Neural cell (in vitro differentiated cells): ENCODE measurements around the gene NUCB1. TPM values are rescaled to one million over a fixed set of nuclear protein-coding genes. Genes with fewer than 3 reads are reported as not detected.
A peak's percentile ranks its signal among the peaks of the same experiment; 100 is the strongest.

Experiments
- H2AFZ ChIP-seq: fragments of 200-600, 300-800 bp; sonication (generic), shearing (Covaris generic); 2 replicates; pipeline ENCODE4 v1.6.0; 2014; ENCODE audit warnings: low read depth, mild to moderate bottlenecking, antibody characterized with exemption, low read length, moderate library complexity
- H3F3A ChIP-seq: fragments of 200-600 bp; shearing (Covaris generic); 2 replicates; pipeline ENCODE4 v1.6.1; 2016; ENCODE audit warnings: mild to moderate bottlenecking, moderate library complexity, mixed read lengths, antibody characterized with exemption, low read length; ENCODE audit not compliant: insufficient read depth, poor library complexity, severe bottlenecking
- H3K27ac ChIP-seq: fragments of 200-600, 300-800 bp; sonication (generic), shearing (Covaris generic); 2 replicates; pipeline ENCODE4 v1.5.1; 2014; ENCODE audit warnings: mild to moderate bottlenecking, low read length, moderate library complexity
- H3K27me3 ChIP-seq: fragments of 300-800, 200-600 bp; sonication (generic), shearing (Covaris generic); 2 replicates; pipeline ENCODE4 v1.6.0; 2014; ENCODE audit warnings: mild to moderate bottlenecking, low read depth, low read length, moderate library complexity; ENCODE audit not compliant: insufficient read depth
- H3K36me3 ChIP-seq: fragments of 300-800, 200-600 bp; sonication (generic), shearing (Covaris generic); 2 replicates; pipeline ENCODE4 v1.5.1; 2014; ENCODE audit warnings: mild to moderate bottlenecking, antibody characterized with exemption, low read length, moderate library complexity; ENCODE audit not compliant: insufficient read depth
- H3K4me2 ChIP-seq: fragments of 300-800, 200-600 bp; sonication (generic), shearing (Covaris generic); 2 replicates; pipeline ENCODE4 v1.6.0; 2014; ENCODE audit warnings: mild to moderate bottlenecking, low read length
- H3K4me3 ChIP-seq: fragments of 300-800, 200-600 bp; sonication (generic), shearing (Covaris generic); 2 replicates; pipeline ENCODE4 v1.5.1; 2014; ENCODE audit warnings: mild to moderate bottlenecking, low read length, moderate library complexity
- H3K79me2 ChIP-seq: fragments of 200-600 bp; shearing (Covaris generic); replicated peaks from 2 replicates; pipeline ENCODE4 v1.6.0; 2014; ENCODE audit warnings: mild to moderate bottlenecking, low read length, moderate library complexity; ENCODE audit not compliant: insufficient read depth
- H3K9ac ChIP-seq: fragments of 300-800, 200-600 bp; sonication (generic), shearing (Covaris generic); 2 replicates; pipeline ENCODE4 v1.6.1; 2016; ENCODE audit warnings: mild to moderate bottlenecking, low read length, mixed read lengths
- H3K9me2 ChIP-seq: fragments of 200-600 bp; shearing (Covaris generic); 2 replicates; pipeline ENCODE4 v1.6.1; 2016; ENCODE audit warnings: mild to moderate bottlenecking, low read length, mixed read lengths; ENCODE audit not compliant: insufficient read depth
- H3K9me3 ChIP-seq: fragments of 200-600, 300-800 bp; sonication (generic), shearing (Covaris generic); 2 replicates; pipeline ENCODE4 v1.6.1; 2016; ENCODE audit warnings: mild to moderate bottlenecking, mixed run types, low read length, moderate library complexity, mixed read lengths
- H4K20me1 ChIP-seq: fragments of 200-600 bp; shearing (Covaris generic); 2 replicates; pipeline ENCODE4 v1.6.1; 2016; ENCODE audit warnings: mild to moderate bottlenecking, mixed run types; ENCODE audit not compliant: insufficient read depth
- CTCF ChIP-seq: fragments of 450-650 bp; IDR thresholded peaks from 2 replicates; pipeline ENCODE4 v1.5.1; 2014; ENCODE audit warnings: antibody characterized with exemption, mild to moderate bottlenecking, moderate library complexity; ENCODE audit not compliant: poor library complexity, severe bottlenecking
- EP300 ChIP-seq: fragments of 450-650 bp; conservative IDR thresholded peaks from 2 replicates; pipeline ENCODE4 v1.6.1; 2014; ENCODE audit warnings: antibody characterized with exemption, mild to moderate bottlenecking, moderate library complexity; ENCODE audit not compliant: poor library complexity, severe bottlenecking
- EZH2 ChIP-seq: fragments of 200-600, 300-800 bp; shearing (Covaris generic), sonication (generic); IDR thresholded peaks from 2 replicates; pipeline ENCODE4 v1.6.1; 2014; ENCODE audit warnings: antibody characterized with exemption, low read length, borderline replicate concordance, mild to moderate bottlenecking; ENCODE audit not compliant: insufficient read depth, poor library complexity, severe bottlenecking
- MXI1 ChIP-seq: fragments of 450-650 bp; conservative IDR thresholded peaks from 2 replicates; pipeline ENCODE4 v1.6.1; 2014; ENCODE audit warnings: antibody characterized with exemption, mild to moderate bottlenecking; ENCODE audit not compliant: poor library complexity, severe bottlenecking
- POLR2AphosphoS5 ChIP-seq: IDR thresholded peaks from 2 replicates; pipeline ENCODE4 v1.6.1; 2012
- RAD21 ChIP-seq: fragments of 450-650 bp; conservative IDR thresholded peaks from 2 replicates; pipeline ENCODE4 v1.6.1; 2014; ENCODE audit warnings: antibody characterized with exemption, mild to moderate bottlenecking, moderate library complexity
- REST ChIP-seq: IDR thresholded peaks from 2 replicates; pipeline ENCODE4 v1.6.1; 2012; ENCODE audit warnings: borderline replicate concordance
- SMC3 ChIP-seq: fragments of 450-650 bp; conservative IDR thresholded peaks from 2 replicates; pipeline ENCODE4 v1.6.1; 2014; ENCODE audit warnings: antibody characterized with exemption, mild to moderate bottlenecking, moderate library complexity; ENCODE audit not compliant: poor library complexity
- TAF1 ChIP-seq: IDR thresholded peaks from 2 replicates; pipeline ENCODE4 v1.6.1; 2012; ENCODE audit warnings: low read depth
- polyA plus RNA-seq: library from polyadenylated mRNA; depleted of rRNA; stranded (reverse); fragments of >200 nt; gene quantifications from 2 replicates; pipeline ENCODE4 v1.2.3, GENCODE V29; 2014

NUCB1 gene
- polyA plus RNA-seq, 1 donor from 2014 or later = 80.0 TPM

GRCh38 chr19:48873476-48874302 is 26.4 kb upstream of the NUCB1 start:
- no peaks in the 10 kb centered on the region for H4K20me1 ChIP-seq

More at GRCh38 chr19:48873476-48874302, 26.4 kb upstream of the NUCB1 start:
- peaks cover 37% of the 10 kb centered on the region for H3K79me2 ChIP-seq
- no peak for TF ChIP-seq RAD21
- TF ChIP-seq REST = no peak
- TF ChIP-seq SMC3 = no peak
- TF ChIP-seq EZH2 = no peak
- no peak for TF ChIP-seq TAF1
- TF ChIP-seq POLR2AphosphoS5 = no peak
- TF ChIP-seq CTCF = no peak
- TF ChIP-seq MXI1 = no peak
- TF ChIP-seq EP300 = no peak
- no peaks in the 10 kb centered on the region for H3K27me3 ChIP-seq
- peak overlapping the region; percentile 99 for H3K27ac ChIP-seq
- H3F3A ChIP-seq = peaks cover 3% of the 10 kb centered on the region
- H3K4me3 ChIP-seq = peak overlapping the region; percentile 84
- H3K9me2 ChIP-seq = no peaks in the 10 kb centered on the region
- H3K4me2 ChIP-seq = peak overlapping the region; percentile 77
- H3K36me3 ChIP-seq = peaks cover 6% of the 10 kb centered on the region
- H3K9me3 ChIP-seq = no peaks in the 10 kb centered on the region
- H3K9ac ChIP-seq = peak overlapping the region; percentile 99
- H2AFZ ChIP-seq = no peak overlapping the region
